H7 (cell line): ENCODE data around the gene PCYT1A. TPM values are rescaled to one million over a fixed set of nuclear protein-coding genes. Genes with fewer than 3 reads are reported as not detected.
"Not testable (repeated sequence)": the region's sequence is repeated elsewhere in the genome, so short reads cannot be mapped to it uniquely, and the experiment has no call there.

Experiments
- DNase-seq: peaks from one replicate; pipeline ENCODE4 v3.0.0; 2012
- H3K27me3 ChIP-seq: 2 replicates; pipeline ENCODE4 v1.6.0; 2011; ENCODE audit warnings: mild to moderate bottlenecking, low read length; ENCODE audit not compliant: control insufficient read depth, insufficient read depth
- H3K36me3 ChIP-seq: replicated peaks from 2 replicates; pipeline ENCODE4 v1.5.1; 2011; ENCODE audit warnings: low read length; ENCODE audit not compliant: control insufficient read depth, insufficient read depth
- H3K4me3 ChIP-seq: 2 replicates; pipeline ENCODE4 v1.5.1; 2011; ENCODE audit warnings: low read depth, mild to moderate bottlenecking, control low read depth, low read length, moderate library complexity; ENCODE audit not compliant: insufficient read depth
- total RNA-seq: library from RNA; depleted of rRNA; stranded (reverse); fragments of >200 nt; shearing (Covaris generic); gene quantifications from 2 replicates; pipeline ENCODE4 v1.2.3, GENCODE V29; 2014; rRNA removed

Gene PCYT1A
- total RNA-seq, result 23.9 and 38.0 TPM in 2 replicates

- Histone ChIP-seq H3K27me3 (no peaks in the 10 kb centered on the region), H3K4me3 (peak within 1 kb of the TSS; percentile 90), H3K36me3 (no peaks in the 10 kb centered on the region)
- peak; percentile 95 for DNase-seq
Observed at GRCh38 chr3:196287440-196288140, at the start of gene PCYT1A. Gene PCYT1A (minus strand): TSS chr3:196287726. CDS start chr3:196270531, 17,195 bp downstream.

- Histone ChIP-seq H3K4me3 (no peak overlapping the region), H3K36me3 (no peaks in the 10 kb centered on the region), H3K27me3 (no peaks in the 10 kb centered on the region)
- no peak for DNase-seq
Observed at GRCh38 chr3:196336319-196337145, 49.0 kb upstream of the PCYT1A start.

- H3K27me3 ChIP-seq, result no peaks in the 10 kb centered on the region
- peak; percentile 57 for DNase-seq
- H3K4me3 ChIP-seq, result no peak overlapping the region
- H3K36me3 ChIP-seq, result no peaks in the 10 kb centered on the region
Observed at GRCh38 chr3:196335503-196335948, 48.0 kb upstream of the PCYT1A start.

- no peak overlapping the region for H3K4me3 ChIP-seq
- H3K36me3 ChIP-seq, result no peaks in the 10 kb centered on the region
- no peak for DNase-seq
- H3K27me3 ChIP-seq, result no peaks in the 10 kb centered on the region
Observed at GRCh38 chr3:196334982-196335381, 47.5 kb upstream of the PCYT1A start.

- Histone ChIP-seq H3K4me3 (no peak overlapping the region), H3K36me3 (no peaks in the 10 kb centered on the region), H3K27me3 (no peaks in the 10 kb centered on the region)
- DNase-seq, result no peak
Observed at GRCh38 chr3:196332168-196332567, 44.6 kb upstream of the PCYT1A start.

GRCh38 chr3:196327405-196327804 lies 39.9 kb upstream of the PCYT1A start:
- H3K36me3 ChIP-seq, result no peaks in the 10 kb centered on the region; the same call in 1 of the 2 replicates
- H3K27me3 ChIP-seq, result no peaks in the 10 kb centered on the region
- H3K4me3 ChIP-seq, result no peak overlapping the region
- peak; percentile 54 for DNase-seq

- Histone ChIP-seq H3K27me3 (no peaks in the 10 kb centered on the region), H3K4me3 (no peak overlapping the region), H3K36me3 (no peaks in the 10 kb centered on the region; the same call in 1 of the 2 replicates)
- no peak for DNase-seq
Observed at GRCh38 chr3:196326936-196327335, 39.4 kb upstream of the PCYT1A start.

GRCh38 chr3:196323691-196324090 lies 36.2 kb upstream of the PCYT1A start:
- Histone ChIP-seq H3K4me3 (no peak overlapping the region), H3K36me3 (no peaks in the 10 kb centered on the region; the same call in 1 of the 2 replicates), H3K27me3 (no peaks in the 10 kb centered on the region)
- DNase-seq, result peak; percentile 68

- H3K27me3 ChIP-seq, result no peaks in the 10 kb centered on the region
- no peak overlapping the region for H3K4me3 ChIP-seq
- no peaks in the 10 kb centered on the region; the same call in 1 of the 2 replicates for H3K36me3 ChIP-seq
- no peak for DNase-seq
Observed at GRCh38 chr3:196323016-196323415, 35.5 kb upstream of the PCYT1A start.

- Histone ChIP-seq H3K27me3 (no peaks in the 10 kb centered on the region), H3K36me3 (no peaks in the 10 kb centered on the region; the same call in 1 of the 2 replicates), H3K4me3 (no peak overlapping the region)
- DNase-seq, result no peak
Observed at GRCh38 chr3:196321162-196321561, 33.6 kb upstream of the PCYT1A start.

- no peak for DNase-seq
- H3K36me3 ChIP-seq, result no peaks in the 10 kb centered on the region; the same call in 1 of the 2 replicates
- no peak overlapping the region for H3K4me3 ChIP-seq
- H3K27me3 ChIP-seq, result no peaks in the 10 kb centered on the region
Observed at GRCh38 chr3:196320137-196320536, 32.6 kb upstream of the PCYT1A start.

GRCh38 chr3:196317687-196318467 lies 30.4 kb upstream of the PCYT1A start, which contains the start of gene DYNLT2B:
Gene DYNLT2B (minus strand): TSS chr3:196318240. CDS start chr3:196318152, 88 bp downstream.
- no peaks in the 10 kb centered on the region for H3K27me3 ChIP-seq
- DNase-seq, result peak; percentile 99
- no peaks in the 10 kb centered on the region for H3K36me3 ChIP-seq
- H3K4me3 ChIP-seq, result peak within 1 kb of the TSS; percentile 89

GRCh38 chr3:196316799-196317686 lies 29.5 kb upstream of the PCYT1A start:
- not testable (repeated sequence) for H3K36me3 ChIP-seq, DNase-seq, H3K27me3 ChIP-seq
- peak overlapping the region; percentile 89 for H3K4me3 ChIP-seq
